ENCODE data around the gene SNAP23. TPM values are rescaled to one million over a fixed set of nuclear protein-coding genes. Genes with fewer than 3 reads are reported as not detected.

SNAP23 gene
- total and polyA plus RNA-seq, 2 of the 8 experiments (the other 6 are each of a cell fraction or from before 2014, with no cell fraction given) = 58.0 to 72.8 TPM

DNA sequence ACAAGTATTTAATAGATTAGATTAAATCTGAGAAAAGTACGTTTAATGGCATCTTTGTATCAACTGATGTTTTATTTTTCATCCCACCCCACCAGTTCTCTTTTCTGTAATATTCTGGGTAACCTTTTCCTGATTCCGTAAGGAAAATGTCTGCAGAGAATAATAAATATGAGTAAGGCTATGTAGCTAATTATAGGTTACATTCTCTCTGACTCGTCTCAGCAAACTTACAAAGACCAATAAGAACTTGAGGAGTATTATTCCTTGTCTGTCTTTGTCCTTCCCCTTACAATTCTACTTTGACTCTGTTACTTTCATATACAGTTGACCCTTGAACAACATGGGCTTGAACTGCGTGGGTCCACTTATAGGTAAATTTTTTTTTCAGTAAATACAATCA lies 12.1 kb downstream of the SNAP23 start:
- Histone ChIP-seq H3K9ac (replicated peaks in 1 of 4; ENCODE audit: extremely low read depth in 1 of 4, low read depth in 3 of 4, low read length in 3 of 4) (no peak overlapping the region), H4K20me1 (replicated peaks in 1 of 2; ENCODE audit: control insufficient read depth in 1 of 2, insufficient read depth in 2 of 2, low read length in 2 of 2) (peaks cover 0 to 2% of the 10 kb centered on the region in 2 experiments), H2AK5ac (ENCODE audit: low read depth, low read length) (no peak overlapping the region), H4K91ac (replicated peaks; ENCODE audit: insufficient read length, low read length) (no peak overlapping the region), H4K5ac (ENCODE audit: insufficient read length, low read depth, low read length) (no peak overlapping the region), H2BK15ac (ENCODE audit: low read length) (no peak overlapping the region), H3K27ac (ENCODE audit: low read depth, low read length) (no peak overlapping the region), H3K4me3 (ENCODE audit: extremely low read depth in 1 of 4, insufficient read depth in 2 of 4, low read depth in 3 of 4, low read length in 4 of 4) (no peak overlapping the region), H3K56ac (replicated peaks; ENCODE audit: insufficient read length, low read depth, low read length) (no peak overlapping the region), H3K4me1 (replicated peaks in 1 of 4; ENCODE audit: control insufficient read depth in 3 of 4, insufficient read depth in 4 of 4, low read length in 3 of 4) (no peaks in the 10 kb centered on the region), H2AFZ (ENCODE audit: low read length) (no peak overlapping the region), H3K4me2 (ENCODE audit: insufficient read depth in 1 of 2, low read depth in 2 of 2, low read length in 2 of 2) (no peak overlapping the region), H3K23ac (ENCODE audit: insufficient read length) (no peak overlapping the region), H3K4ac (replicated peaks; ENCODE audit: insufficient read length, low read depth, low read length) (no peak overlapping the region), H3K27me3 (replicated peaks in 1 of 4; ENCODE audit: control insufficient read depth in 3 of 4, extremely low read depth in 1 of 4, insufficient read depth in 3 of 4, low read length in 3 of 4) (no peaks in the 10 kb centered on the region), H2BK12ac (ENCODE audit: low read depth, low read length) (no peak overlapping the region), H3K79me2 (ENCODE audit: control insufficient read depth in 1 of 2, insufficient read depth in 2 of 2, low read length in 2 of 2) (peaks cover 0 to 26% of the 10 kb centered on the region in 2 experiments; a peak in 2 of 4 replicates), H3K14ac (ENCODE audit: insufficient read length) (no peak overlapping the region), H3K23me2 (ENCODE audit: low read depth, low read length) (no peaks in the 10 kb centered on the region), H2BK5ac (ENCODE audit: low read depth, low read length) (no peak overlapping the region), H3K36me3 (ENCODE audit: control insufficient read depth in 2 of 4, insufficient read depth in 4 of 4, low read length in 3 of 4) (peaks cover 0 to 3% (median 0%) of the 10 kb centered on the region in 4 experiments; a peak in 1 of 8 replicates), H2BK120ac (replicated peaks; ENCODE audit: low read depth, low read length) (no peak overlapping the region), H2BK20ac (ENCODE audit: low read length) (no peak overlapping the region), H3K9me3 (ENCODE audit: insufficient read depth in 2 of 2, low read depth in 1 of 2, low read length in 1 of 2) (no peaks in the 10 kb centered on the region), H3K18ac (ENCODE audit: extremely low read depth, low read length) (no peak overlapping the region), H3K79me1 (ENCODE audit: low read depth, low read length) (peaks cover 5% of the 10 kb centered on the region), H4K8ac (ENCODE audit: extremely low read depth, insufficient read depth, low read length) (no peak overlapping the region)
- FAIRE-seq (no peak), DNase-seq (ENCODE audit: low read depth in 1 of 2, low spot score in 2 of 2) (no peak)
- TF ChIP-seq SUZ12 (IDR thresholded peaks at IDR 0.05; ENCODE audit: low read length) (no peak), ZNF274 (IDR thresholded peaks at IDR 0.05; ENCODE audit: borderline replicate concordance, extremely low read depth, low read length) (no peak), GABPA (IDR thresholded peaks at IDR 0.05; ENCODE audit: borderline replicate concordance, insufficient read depth, low read length) (no peak), CHD1 (IDR thresholded peaks at IDR 0.05; ENCODE audit: low read depth, low read length) (no peak), TBP (IDR thresholded peaks at IDR 0.05; ENCODE audit: low read depth, low read length) (no peak), TEAD4 (IDR thresholded peaks at IDR 0.05; ENCODE audit: low read depth, low read length) (no peak), TAF1 (IDR thresholded peaks at IDR 0.05; ENCODE audit: low read depth, low read length) (no peak), CEBPB (IDR thresholded peaks at IDR 0.05; ENCODE audit: low read depth, low read length) (no peak), KDM5A (IDR thresholded peaks at IDR 0.05; ENCODE audit: low read length) (no peak)
- POLR2A ChIA-PET (ENCODE audit: partially characterized antibody) = no interaction called here
- 87% methylated on average over 4 of the region's 4 CpGs; no CpG with 5 or more reads in 1 of the 2 experiments for WGBS, 2 experiments (ENCODE audit: extremely low coverage in 1 of 2, insufficient coverage in 1 of 2, insufficient read length in 1 of 2, insufficient replicate concordance in 2 of 2, low coverage in 1 of 2, low lambda C conversion rate in 2 of 2, missing lambda C conversion rate in 1 of 2)
- CTCF ChIA-PET (ENCODE audit: partially characterized antibody) = no interaction called here

Data from H1 (cell line).